Fibroblast of gingiva (primary cell): ENCODE data around the gene CELA2A.
"Not testable (repeated sequence)": the region's sequence is repeated elsewhere in the genome, so short reads cannot be mapped to it uniquely, and the experiment has no call there.

Source experiments
- DNase-seq: peaks from one replicate; pipeline ENCODE4 v3.0.0-alpha.2; 2011; ENCODE audit warnings: low read depth

The CELA2A gene

DNA sequence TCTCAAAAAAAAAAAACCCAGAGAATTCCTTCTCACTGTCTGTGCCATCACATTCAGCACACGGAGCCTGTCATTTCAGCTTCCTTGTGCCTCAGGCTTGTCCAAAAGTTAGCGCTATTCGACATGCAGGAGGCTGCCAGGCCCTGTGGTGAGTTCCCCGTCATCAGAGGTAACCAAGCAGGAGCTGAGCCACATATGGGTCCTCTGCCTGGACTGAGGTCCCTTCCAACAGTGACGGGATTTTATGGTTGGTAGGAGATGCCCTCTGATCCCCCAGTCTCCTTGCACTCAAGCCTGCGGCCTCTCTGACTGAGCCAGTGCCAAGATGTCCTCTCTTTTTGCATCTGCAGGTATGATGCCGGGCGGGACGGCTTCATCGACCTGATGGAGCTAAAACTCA, 31.0 kb upstream of the CELA2A start:
- no peak for DNase-seq

DNA sequence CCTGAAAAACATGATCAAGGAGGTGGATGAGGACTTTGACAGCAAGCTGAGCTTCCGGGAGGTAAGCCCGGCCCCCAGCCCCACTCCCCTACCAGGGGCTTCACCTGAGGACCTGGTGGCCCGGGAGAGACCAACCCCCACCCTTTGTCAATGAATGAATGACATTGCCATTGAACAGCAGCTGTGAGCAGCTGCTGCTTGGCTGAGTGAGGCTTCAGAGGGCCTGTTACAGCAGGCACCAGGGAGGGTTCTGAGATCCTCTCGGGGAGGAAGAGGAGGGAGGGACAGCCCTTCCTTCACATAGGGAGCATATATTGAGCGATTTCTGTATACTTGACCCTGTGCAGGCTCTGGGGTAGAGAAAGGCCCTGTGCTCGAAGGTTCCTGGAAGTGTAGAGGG, 30.6 kb upstream of the CELA2A start:
- no peak for DNase-seq

DNA sequence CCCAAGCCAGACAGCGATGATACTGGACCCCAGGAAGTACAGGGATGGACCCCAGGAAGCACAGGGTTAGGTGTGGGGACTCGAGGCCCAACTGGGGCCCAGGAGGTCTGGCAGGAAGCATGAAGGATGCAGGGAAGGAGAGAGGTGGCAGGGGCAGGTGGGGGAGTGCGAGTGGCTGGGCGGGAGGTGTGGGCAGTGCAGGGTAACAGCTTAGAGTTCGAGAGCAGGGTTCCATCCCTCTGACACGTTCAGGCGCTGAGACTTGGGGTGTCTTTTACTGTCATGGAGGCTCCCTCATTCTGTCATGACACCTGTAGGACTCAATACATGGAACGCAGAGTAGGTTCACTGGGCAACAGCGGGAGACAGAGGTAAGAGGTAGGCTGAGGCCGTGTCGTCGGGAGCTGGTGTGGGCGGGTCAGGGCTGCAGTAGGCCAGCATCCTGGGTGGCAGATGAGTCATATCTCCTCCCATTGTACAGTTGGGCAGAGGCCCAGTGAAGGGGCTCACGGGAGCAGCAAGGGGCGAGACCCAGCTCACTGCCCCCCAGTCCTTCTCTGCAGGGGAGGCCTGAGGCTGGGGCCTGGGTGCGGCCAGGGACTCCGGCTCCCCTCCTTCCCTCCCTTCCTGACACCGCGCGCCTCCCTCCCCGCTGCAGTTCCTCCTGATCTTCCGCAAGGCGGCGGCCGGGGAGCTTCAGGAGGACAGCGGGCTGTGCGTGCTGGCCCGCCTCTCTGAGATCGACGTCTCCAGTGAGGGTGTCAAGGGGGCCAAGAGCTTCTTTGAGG, 29.8 kb upstream of the CELA2A start:
- peak; percentile 15 for DNase-seq

DNA sequence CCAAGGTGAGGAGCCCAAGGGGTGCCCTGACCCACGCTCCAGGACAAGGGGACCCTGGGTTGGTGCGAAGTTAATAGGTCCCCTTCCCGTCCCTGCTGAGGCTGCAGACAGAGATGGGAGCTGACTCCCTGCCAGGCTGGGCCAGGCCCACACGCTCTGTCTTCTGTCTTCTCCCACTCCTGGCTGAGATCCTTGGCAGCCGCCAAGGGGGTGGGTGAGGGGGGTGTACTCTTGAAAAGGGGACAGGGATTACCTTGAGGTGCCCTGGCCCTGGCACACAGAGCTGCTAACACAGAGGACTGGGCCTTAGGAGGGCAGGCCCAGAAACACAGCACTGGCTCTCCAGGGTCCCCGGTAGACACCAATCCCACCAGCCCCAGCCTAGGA, 29.3 kb upstream of the CELA2A start:
- DNase-seq = no peak

DNA sequence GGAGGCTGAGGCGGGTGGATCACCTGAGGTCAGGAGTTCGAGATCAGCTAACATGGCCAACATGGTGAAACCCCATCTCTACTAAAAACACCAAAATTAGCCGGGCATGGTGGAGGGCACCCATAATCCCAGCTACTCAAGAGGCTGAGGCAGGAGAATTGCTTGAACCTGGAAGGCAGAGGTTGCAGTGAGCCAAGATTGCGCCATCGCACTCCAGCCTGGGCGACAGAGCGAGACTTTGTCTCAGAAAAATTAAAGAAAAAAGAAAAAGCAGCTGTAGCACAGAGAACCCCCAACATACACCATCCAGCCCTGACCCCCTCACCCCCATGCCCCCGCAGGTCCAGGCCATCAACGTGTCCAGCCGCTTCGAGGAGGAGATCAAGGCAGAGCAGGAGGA, 28.3 kb upstream of the CELA2A start:
- DNase-seq = not testable (repeated sequence)

DNA sequence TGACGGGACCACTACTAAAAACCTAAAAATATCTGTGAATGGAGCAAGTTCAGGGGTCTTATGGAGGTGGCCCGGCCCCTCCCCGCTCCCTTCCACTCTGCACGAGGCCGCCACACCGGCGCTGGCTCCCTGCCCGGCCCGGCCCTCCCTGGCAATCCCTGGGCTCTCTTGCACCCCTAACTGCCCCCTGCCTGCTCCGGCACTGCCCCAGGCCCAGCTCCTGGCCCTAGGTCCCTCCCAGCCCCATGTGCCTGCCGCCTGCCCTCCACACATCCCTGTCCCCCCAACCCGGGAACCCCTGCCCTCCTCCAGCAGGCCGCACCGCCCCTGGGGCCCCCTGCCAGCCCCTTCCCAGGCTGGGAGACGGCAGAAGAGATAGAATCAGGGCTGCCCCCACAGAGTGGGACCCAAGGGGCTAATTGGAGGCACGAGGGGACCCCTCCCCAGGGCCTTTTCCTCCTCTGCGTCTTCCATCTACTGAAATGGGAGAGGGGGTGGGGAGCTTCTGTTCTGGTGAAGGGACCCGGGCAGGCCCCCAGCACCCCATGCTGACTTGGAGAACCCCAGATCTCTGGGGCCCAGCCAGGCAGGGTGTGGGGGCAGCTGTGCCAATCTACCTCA, 27.6 kb upstream of the CELA2A start:
- no peak for DNase-seq

DNA sequence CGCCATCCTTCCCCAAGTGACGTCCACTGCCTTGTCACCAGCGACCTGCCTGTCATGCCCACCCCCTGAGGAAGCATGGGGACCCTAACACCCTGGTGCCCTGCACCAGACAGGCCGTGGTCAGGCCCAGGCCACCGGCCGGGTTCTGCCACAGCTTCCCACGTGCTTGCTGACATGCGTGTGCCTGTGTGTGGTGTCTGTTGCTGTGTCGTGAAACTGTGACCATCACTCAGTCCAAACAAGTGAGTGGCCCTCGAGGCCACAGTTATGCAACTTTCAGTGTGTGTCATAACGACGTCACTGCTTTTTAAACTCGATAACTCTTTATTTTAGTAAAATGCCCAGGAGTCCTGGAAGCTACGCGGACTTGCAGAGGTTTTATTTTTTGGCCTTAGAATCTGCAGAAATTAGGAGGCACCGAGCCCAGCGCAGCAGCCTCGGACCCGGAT, 26.8 kb upstream of the CELA2A start:
- peak; percentile 55 for DNase-seq

DNA sequence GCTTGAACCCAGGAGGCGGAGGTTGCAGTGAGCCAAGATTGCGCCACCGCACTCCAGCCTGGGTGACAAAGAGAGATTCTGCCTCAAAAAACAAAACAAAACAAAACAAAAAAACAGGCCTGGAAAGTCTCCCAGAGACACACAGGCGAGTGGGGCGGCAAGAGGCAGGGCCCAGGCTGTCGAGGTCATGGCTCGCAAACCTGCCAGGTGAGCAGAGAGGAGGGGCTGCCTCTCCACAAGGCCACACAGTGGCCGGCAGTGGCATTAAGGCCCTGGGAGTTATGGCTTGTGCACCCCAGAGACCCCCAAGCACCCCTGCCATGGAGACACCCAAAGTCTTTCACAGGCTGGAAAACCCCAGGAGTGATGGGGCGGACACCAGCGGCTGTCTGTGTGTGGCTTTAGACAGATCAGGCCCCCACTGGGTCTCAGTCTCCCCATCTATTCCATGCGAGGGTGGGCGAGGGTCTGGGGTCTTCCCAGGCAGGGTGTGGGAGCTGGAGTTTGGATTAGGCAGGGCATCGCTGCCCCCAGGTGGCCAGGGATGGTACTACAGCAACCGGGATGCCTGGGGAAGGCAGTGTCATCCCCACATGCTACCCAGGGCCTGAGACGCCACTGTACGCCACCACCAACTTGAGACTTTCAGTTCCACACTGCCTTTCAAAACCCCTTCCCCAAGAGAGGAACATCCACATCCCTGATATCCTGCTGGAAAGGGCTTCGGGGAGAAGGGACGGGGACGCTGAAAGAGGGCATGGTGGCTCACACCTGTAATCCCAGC, 25.6 kb upstream of the CELA2A start:
- DNase-seq = peak; percentile 24

DNA sequence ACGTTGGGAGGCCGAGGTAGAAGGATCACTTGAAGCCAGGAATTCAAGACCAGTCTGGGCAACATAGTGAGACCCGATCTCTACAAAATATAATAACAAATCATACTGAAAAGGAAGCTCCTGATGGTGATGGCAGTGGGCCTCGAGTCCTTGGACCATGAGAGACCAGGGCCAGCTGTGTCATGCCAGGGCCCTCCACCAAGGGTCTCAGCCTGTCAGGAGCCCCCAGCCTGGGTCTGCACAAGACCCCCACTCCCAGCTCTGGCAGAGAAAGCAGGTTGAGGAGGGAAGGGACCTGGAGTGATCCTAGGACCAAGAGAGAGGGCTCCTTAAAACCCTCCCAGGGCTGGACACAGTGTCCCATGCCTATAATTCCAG, 25.0 kb upstream of the CELA2A start:
- no peak for DNase-seq

DNA sequence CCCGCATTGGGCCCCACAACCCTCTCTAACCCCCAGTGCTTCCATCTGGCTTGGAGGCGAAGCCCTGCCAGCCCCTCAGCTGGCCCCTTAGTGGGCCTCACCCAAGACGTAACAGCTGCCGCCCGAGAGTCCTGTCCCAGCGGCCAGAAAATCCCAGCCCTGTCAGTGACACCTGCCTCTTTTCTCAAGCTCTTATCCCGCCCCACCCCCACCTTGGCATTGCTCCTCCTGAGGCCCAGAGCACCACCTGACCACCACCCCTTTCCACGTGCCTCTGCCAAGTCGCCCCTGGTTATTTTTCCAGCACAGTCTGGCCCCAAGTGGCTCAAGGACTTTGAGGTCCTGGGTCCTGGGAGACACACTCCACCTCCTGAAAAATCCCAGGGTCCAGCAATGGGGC, 24.2 kb upstream of the CELA2A start:
- DNase-seq = no peak

DNA sequence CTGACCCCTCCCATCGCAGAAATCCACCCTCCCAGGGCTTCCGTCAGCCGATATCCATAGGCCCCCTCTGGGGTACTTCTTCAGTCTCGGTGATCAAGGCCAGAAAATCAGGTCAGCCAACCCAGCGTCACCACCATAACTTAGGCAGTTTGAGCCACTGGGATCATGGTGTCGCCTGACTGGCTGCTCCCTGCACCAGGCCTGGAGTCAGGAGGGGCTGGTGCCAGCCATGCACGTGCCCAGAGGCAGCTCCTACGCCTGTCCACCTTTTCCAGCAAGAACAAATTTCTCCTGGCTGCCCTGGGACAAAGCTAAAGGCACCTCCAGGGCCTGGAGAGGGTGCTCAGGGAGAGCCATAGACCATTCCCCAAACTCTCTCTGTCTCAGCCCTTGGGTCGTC, 23.1 kb upstream of the CELA2A start:
- no peak for DNase-seq

DNA sequence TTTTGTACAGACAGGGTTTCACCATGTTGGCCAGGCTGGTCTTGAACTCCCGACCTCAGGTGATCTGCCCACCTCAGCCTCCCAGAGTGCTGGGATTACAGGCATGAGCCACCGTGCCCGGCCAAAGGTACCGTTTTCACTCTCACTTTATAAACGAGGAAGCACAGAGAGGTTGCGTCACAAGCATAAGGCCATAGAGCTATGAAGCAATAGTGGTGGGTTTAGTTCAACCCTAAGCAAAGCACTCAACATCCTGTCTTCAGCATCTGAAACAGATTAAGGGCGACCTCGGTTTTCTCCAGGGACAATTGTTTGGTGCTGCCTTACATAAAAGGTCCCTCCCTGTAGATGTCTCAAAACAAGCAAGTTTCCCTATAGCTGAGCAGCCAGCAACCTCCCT, 21.8 kb upstream of the CELA2A start:
- peak; percentile 94 for DNase-seq

DNA sequence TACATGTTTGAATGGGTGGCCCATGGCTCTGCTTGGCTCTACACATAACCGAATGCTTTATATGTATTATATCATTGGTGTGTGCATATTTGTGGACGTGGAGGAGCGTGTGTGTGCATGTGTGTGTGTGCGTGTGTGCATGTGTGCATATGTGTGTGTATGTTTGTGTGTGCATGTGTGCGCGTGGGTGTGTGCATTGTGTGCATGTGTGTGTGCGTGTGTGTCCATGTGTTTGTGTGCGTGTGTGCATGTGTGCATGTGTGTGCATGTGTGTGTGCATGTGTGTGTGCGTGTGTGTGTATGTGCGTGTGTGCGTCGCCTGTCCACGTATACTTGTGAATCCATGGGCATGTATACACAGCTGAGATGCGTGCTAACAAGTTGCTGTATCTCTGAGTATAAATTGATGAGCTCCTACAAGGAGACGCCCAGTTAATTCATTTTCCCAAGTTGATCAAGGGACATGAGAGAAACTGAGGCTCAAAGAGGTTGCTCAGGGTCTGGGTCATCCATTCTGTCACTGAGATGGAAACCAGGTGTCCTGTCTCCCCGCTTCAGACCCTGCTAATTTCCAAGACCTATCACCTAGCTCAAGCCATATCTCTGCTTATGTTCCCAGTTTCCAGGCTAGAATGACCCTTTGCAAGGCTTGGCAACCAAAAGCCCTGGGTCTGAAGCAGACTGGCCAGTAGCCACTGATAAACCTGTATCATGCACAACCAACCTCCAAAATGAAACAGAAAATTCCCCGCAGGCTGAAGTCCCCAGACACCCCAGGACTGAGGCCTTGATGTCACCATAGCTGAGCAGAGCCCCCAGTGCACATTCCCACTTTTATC, 21.1 kb upstream of the CELA2A start:
- DNase-seq = no peak

DNA sequence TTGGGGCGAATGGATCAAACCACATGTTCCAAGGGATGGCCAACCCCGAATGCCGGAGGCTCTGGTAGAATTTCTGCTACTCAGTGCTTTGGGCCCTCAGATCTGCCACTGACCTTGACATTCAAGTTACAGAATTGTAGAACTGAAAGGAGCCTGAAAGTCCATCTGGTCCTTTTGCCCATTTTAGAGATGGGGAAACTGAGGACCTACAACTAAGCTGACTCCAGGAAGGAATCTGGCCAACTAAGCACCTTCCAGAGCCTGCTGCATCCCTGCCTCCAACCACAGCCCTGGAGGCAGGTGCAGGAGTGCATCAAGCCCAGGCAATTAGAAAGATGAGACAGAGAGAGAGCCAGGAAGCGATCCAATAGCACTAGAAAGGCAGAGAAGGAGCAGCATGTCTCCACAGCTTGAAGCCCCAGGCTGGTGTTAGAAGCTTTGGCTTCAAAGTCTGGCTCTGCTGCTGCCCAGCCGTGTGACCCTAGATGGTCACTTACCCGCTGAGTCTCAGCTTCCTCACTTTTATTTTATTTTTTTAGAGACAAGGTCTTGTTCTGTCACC, 19.6 kb upstream of the CELA2A start:
- DNase-seq = no peak

DNA sequence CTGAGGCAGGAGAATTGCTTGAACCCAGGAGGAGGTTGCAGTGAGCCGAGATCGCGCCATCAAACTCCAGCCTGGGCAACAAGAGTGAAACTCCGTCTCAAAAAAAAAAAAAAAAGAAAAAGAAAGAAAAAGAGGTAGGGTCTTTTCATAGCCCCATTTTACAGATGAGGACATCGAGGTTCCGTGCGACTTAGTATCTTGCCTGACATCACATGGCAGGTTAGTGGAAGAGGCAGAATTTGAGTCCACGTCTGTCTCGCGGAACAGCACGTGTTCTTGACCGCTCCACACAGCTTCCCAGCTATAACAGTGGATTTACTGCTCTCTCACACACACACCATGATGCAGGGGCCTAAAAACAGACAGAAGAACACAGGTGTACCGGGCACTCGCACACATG, 17.2 kb upstream of the CELA2A start:
- no peak for DNase-seq

DNA sequence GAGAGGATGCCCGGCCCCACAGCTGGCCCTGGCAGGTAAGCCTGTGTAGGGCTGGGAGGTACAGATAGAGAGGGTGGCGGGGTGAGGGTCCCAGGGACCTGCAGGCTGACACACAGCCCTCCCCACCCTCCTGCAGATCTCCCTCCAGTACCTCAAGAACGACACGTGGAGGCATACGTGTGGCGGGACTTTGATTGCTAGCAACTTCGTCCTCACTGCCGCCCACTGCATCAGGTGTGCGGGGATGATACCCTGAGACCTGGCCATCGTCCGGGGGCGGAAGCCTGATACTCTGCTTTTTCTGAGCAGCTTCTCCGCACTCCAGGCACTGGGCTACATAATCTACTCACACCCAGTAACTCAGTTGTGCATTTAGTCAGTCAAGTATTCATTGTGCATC, 16.2 kb upstream of the CELA2A start:
- no peak for DNase-seq

DNA sequence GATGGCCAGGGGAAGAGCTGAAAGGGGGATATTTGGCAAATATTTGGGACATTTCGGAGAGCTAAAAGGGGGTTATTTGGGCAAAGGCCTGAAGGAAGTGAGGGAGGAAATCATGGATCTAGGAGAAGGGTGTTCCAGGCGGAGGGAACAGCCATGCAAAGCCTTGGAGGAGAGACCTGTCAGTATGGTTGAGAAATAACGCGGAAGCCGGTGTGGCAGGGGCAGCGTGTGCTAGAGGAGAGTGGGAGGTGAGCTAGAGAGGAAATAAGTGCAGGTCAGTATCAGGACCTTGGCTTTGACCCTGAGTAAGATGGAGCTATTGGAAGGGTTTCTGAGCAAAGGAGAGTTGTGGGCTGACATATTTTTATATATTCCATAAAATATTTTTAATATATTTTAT, 15.3 kb upstream of the CELA2A start:
- DNase-seq = no peak

DNA sequence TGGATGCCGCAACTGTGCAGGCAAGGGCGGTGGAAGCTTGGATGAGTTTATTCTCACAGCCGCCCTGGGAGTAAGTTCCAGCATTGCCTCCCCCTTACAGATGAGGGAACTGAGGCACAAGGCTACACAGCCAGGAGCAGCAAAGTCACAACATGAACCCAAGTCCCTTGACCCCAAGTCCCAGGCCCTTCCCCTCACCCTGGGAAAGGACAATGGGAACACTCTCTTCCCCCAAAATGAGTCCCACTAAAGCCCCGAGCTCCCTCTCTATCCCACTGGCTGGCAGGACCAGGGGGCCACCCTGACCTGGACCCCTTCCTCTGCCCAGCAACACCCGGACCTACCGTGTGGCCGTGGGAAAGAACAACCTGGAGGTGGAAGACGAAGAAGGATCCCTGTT, 14.4 kb upstream of the CELA2A start:
- no peak for DNase-seq

DNA sequence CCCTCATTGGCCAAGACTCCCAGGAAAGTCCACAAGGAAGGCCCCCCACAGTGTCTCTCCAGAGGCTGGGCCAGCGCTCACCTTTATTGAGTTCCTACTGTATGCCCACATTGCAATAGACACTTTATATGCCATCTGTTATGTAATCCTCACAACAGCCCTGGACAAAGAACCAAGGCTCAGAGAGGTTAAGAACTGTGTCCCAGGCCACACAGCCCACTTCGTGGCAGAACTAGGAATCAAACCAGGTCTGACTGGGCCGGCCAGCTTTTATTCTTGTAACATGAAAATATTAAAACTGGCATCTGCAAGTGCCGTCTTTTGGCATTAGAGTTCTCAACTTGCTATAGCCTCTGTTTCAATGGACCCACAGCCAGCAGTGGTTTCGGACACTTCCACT, 13.8 kb upstream of the CELA2A start:
- no peak for DNase-seq

DNA sequence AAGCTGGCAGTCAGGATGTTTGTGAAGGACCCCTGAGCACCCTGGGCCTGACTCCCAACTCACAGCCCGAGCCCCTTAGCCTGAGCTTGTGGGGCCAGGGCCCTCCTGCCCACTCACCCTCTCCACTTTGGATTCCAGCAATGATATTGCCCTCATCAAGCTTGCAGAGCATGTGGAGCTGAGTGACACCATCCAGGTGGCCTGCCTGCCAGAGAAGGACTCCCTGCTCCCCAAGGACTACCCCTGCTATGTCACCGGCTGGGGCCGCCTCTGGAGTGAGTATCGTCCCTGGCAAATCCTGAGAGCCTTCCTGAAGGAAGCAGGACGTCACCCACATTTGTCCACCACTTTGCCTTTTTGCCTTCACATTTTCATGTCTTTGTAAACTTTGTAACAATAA, 13.3 kb upstream of the CELA2A start:
- no peak for DNase-seq

DNA sequence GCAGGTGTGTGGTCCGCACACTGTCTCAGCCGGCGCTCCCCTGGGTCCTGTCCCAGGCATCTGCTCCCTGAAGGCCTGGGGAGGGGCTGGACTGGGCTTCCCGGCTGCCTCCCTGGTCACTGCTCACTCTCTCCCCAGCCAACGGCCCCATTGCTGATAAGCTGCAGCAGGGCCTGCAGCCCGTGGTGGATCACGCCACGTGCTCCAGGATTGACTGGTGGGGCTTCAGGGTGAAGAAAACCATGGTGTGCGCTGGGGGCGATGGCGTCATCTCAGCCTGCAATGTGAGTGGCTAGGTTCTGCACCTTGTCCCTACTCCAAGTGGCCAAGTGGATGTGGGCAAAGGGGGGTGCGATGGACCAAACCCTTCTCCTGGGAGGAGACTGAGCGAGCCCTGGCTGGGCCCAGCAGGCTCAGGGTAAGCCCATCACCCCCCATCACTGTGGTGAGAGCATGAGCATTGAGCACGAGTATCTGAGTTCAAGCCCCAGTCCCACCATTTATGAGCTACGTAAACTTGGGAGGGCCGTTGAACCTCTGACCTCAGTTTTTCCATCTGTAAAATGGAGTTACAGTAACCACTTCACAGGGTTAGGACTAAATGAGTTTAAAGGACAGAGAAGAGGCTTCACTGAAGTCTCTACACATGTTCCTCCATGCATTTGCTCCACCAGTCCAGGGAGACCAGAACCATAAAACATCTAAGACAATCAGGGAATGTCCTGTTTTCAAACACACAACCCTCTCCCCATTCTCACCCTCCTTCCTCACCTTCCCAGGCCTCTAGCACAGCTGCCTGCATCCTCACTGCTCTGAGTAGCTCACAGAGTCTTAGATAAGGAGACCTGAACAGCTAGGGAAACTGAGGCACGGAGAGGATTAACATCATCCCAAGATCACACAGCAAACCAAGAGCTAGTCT, 11.8 kb upstream of the CELA2A start:
- DNase-seq = no peak
